ENCODE data around the gene GFOD2. TPM values are rescaled to one million over a fixed set of nuclear protein-coding genes. Genes with fewer than 3 reads are reported as not detected.

The GFOD2 gene
- total RNA-seq, 2 donors from 2014 or later: 15.8 to 18.1 TPM

DNA sequence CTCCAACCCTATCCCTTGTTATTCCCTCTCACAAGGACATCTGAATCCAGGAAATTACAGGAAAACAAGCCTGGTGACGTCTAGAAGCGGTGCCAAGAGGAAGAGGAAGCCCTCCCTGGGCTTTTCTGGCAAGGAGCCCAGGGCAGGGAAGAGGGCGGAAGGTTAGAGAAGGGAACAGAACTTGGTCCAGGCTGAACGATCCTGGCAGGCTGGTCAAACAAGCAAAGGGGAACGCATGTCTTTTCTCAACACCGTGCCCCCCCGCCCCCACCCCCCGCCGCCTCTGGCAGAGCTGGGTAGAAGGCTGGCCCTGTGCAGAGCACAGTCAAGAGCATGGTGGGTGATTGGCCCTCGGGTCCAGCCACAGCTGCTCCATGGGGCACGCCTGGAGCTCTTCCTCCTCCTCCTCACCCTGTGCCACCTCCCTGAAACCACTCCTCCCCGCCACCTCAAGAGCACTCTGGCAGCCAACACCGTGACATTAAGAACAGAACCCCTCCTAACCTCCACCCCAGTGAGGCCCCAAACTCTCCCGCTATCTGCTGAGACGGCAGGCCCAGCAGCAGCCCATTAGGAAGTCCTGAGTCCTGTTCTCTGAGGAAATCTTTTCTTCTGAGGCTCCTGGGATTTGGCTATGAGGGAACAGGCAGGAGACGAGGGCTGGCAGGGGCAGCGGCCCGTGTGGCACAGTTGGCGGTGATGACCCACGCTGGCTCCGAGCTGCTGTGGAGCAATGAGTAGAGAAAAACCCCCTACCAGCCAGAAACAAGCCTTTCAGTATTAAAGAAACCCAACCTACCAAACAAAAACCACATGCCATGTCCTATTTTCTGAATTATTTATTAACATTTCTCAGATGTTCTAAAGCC lies 45.2 kb downstream of the GFOD2 start:
- Histone ChIP-seq H3K4me3 (no peak overlapping the region), H3K27ac (peak overlapping the region; percentile 46 to 79 (median 72)), H3K4me1 (peaks cover 21% of the 10 kb centered on the region), H3K27me3 (no peaks in the 10 kb centered on the region), H3K9me3 (no peaks in the 10 kb centered on the region), H3K36me3 (replicated peaks in 1 of 2; ENCODE audit: insufficient read depth in 1 of 2, low read depth in 2 of 2) (no peaks in the 10 kb centered on the region)
- 50 to 64% methylated on average over 11 to 19 of the region's 21 CpGs for WGBS, 2 donors
- no peak for TF ChIP-seq POLR2A (IDR thresholded peaks at IDR 0.05)
- TF ChIP-seq, protein P1, sequence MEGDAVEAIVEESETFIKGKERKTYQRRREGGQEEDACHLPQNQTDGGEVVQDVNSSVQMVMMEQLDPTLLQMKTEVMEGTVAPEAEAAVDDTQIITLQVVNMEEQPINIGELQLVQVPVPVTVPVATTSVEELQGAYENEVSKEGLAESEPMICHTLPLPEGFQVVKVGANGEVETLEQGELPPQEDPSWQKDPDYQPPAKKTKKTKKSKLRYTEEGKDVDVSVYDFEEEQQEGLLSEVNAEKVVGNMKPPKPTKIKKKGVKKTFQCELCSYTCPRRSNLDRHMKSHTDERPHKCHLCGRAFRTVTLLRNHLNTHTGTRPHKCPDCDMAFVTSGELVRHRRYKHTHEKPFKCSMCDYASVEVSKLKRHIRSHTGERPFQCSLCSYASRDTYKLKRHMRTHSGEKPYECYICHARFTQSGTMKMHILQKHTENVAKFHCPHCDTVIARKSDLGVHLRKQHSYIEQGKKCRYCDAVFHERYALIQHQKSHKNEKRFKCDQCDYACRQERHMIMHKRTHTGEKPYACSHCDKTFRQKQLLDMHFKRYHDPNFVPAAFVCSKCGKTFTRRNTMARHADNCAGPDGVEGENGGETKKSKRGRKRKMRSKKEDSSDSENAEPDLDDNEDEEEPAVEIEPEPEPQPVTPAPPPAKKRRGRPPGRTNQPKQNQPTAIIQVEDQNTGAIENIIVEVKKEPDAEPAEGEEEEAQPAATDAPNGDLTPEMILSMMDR (IDR thresholded peaks at IDR 0.05): no peak
- intact Hi-C loops (cut with DNase I): no loop called here
- ATAC-seq: peak; percentile 62
- peak; percentile 58 to 82 (median 76) for DNase-seq

- intact Hi-C loops (cut with DNase I): no loop called here
- Histone ChIP-seq H3K4me1 (peaks cover 24% of the 10 kb centered on the region), H3K36me3 (replicated peaks in 1 of 2; ENCODE audit: insufficient read depth in 1 of 2, low read depth in 2 of 2) (no peaks in the 10 kb centered on the region), H3K27ac (peak overlapping the region; percentile 46 to 79 (median 72)), H3K27me3 (no peaks in the 10 kb centered on the region), H3K4me3 (no peak overlapping the region), H3K9me3 (no peaks in the 10 kb centered on the region)
- 38 to 51% methylated on average over 9 to 13 of the region's 13 CpGs for WGBS, 2 donors
- TF ChIP-seq, protein P1 (IDR thresholded peaks at IDR 0.05): peak; percentile 42 to 74 (median 64)
- no peak for TF ChIP-seq POLR2A (IDR thresholded peaks at IDR 0.05)
- peak; percentile 69 to 76 (median 73) for DNase-seq
- ATAC-seq: peak; percentile 17
These were observed 46.1 kb downstream of the GFOD2 start for GRCh38 chr16:67672739-67673662.

- Histone ChIP-seq H3K9me3 (no peaks in the 10 kb centered on the region), H3K36me3 (replicated peaks in 1 of 2; ENCODE audit: insufficient read depth in 1 of 2, low read depth in 2 of 2) (no peaks in the 10 kb centered on the region), H3K27me3 (no peaks in the 10 kb centered on the region), H3K4me3 (no peak overlapping the region), H3K27ac (peak overlapping the region in 1 of 4 donors; percentile 78), H3K4me1 (peaks cover 31% of the 10 kb centered on the region)
- no peak for DNase-seq
- TF ChIP-seq, protein P1 (IDR thresholded peaks at IDR 0.05): no peak
- TF ChIP-seq POLR2A (IDR thresholded peaks at IDR 0.05): no peak
- intact Hi-C loops (cut with DNase I): no loop called here
- 32 to 33% methylated on average over 4 of the region's 4 CpGs for WGBS, 2 donors
- ATAC-seq: no peak
These were observed 46.8 kb downstream of the GFOD2 start for GRCh38 chr16:67672306-67672705.

DNA sequence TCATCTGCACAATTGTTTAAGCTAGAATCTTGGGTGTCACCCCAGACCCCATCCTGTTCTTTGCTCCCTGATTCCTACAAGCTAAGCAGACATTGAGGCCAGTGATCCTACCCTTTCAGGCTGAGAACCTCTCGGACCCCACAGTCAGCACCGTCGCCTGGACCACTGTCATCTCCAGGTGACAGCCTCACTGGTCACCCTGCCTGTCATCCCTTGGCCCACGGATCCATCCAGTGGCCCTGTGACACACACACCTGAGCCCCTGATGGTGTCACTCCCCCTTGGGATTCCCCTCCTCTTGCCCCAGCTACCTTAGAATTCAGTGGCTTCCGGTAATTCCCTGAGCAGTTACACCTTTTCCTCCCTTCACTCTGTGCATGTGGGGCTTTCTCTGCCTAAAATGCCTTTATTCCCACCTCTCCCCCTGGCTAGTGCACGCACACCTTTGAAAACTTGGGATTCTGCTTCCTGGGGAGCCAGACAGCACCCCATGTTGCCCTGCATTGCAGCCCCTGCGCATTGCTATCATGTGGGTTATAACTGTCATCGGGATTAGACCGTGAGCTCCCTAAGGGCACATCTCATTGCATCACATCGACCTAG lies 49.5 kb downstream of the GFOD2 start:
- intact Hi-C loops (cut with DNase I): no loop called here
- ATAC-seq: no peak
- Histone ChIP-seq H3K27me3 (no peaks in the 10 kb centered on the region), H3K4me3 (no peak overlapping the region), H3K4me1 (peaks cover 47% of the 10 kb centered on the region), H3K36me3 (replicated peaks in 1 of 2; ENCODE audit: insufficient read depth in 1 of 2, low read depth in 2 of 2) (no peaks in the 10 kb centered on the region), H3K9me3 (no peaks in the 10 kb centered on the region), H3K27ac (no peak overlapping the region)
- WGBS, 2 donors: 91 to 92% methylated on average over 9 to 10 of the region's 10 CpGs
- TF ChIP-seq, protein P1 (IDR thresholded peaks at IDR 0.05): no peak
- TF ChIP-seq POLR2A (IDR thresholded peaks at IDR 0.05): no peak
- no peak for DNase-seq

Measured in body of pancreas (tissue), 4 donors.